B cell (primary cell): Measurements from ENCODE around the gene SLC25A6. TPM values are rescaled to one million over a fixed set of nuclear protein-coding genes. Genes with fewer than 3 reads are reported as not detected.

Experiments
- ATAC-seq: fragments of 200-7000 bp; cut with Tn5 transposase; one replicate; pipeline ENCODE4 v1.10.0; 2021; ENCODE audit warnings: low read depth, mild to moderate bottlenecking, moderate number of reproducible peaks, moderate library complexity
- CTCF ChIA-PET: fragments of 350-600 bp; sonication (Branson Sonifier 250); formaldehyde crosslinking; loops from one replicate; lab custom pipeline; 2021; ENCODE audit warnings: antibody characterized with exemption, inconsistent platforms; lab: Charles Lee
- POLR2A ChIA-PET: fragments of 350-600 bp; sonication (Branson Sonifier 250); formaldehyde crosslinking; loops from one replicate; lab custom pipeline; 2021; ENCODE audit warnings: antibody characterized with exemption; lab: Charles Lee
- DNase-seq: peaks from one replicate; pipeline ENCODE4 v3.0.0; 2013
- H2AFZ ChIP-seq: 2 replicates; pipeline ENCODE4 v1.6.1; 2012; ENCODE audit warnings: mild to moderate bottlenecking, low read depth, low read length; ENCODE audit not compliant: insufficient read depth, poor library complexity, severe bottlenecking
- H3K27ac ChIP-seq, 2 donors: 1 replicate in 1 of 2; 2 replicates in 1 of 2; pipeline ENCODE4 v1.5.1; 2012 to 2013; ENCODE audit warnings: low read length in 2 of 2, mild to moderate bottlenecking in 2 of 2, moderate library complexity in 1 of 2
- H3K27me3 ChIP-seq, 4 experiments: fragments of 200-600 bp in 1 of 4; sonication (generic) in 1 of 4; replicated peaks in 1 of 4; 1 replicate in 2 of 4; 2 replicates in 2 of 4; pipeline versions ENCODE4 v1.6.1 to v1.7.0; 2013 to 2016; ENCODE audit warnings: low read length in 3 of 4, mild to moderate bottlenecking in 2 of 4, mixed read lengths in 1 of 4, moderate library complexity in 1 of 4; ENCODE audit not compliant: insufficient read depth in 4 of 4, control insufficient read depth in 3 of 4; ENCODE audit errors: control extremely low read depth in 1 of 4
- H3K36me3 ChIP-seq, 2 experiments: replicated peaks in 1 of 2; 1 replicate in 1 of 2; 2 replicates in 1 of 2; pipeline versions ENCODE4 v1.6.1 to v1.7.1; 2013; ENCODE audit warnings: low read length in 1 of 2; ENCODE audit not compliant: insufficient read depth in 2 of 2, control insufficient read depth in 1 of 2; ENCODE audit errors: control extremely low read depth in 1 of 2, extremely low read depth in 1 of 2
- H3K4me1 ChIP-seq, 2 donors: fragments of 200-600 bp in 1 of 2; sonication (generic) in 1 of 2; 1 replicate in 1 of 2; 2 replicates in 1 of 2; pipeline versions ENCODE4 v1.5.1 to v1.6.1; 2013 to 2017; ENCODE audit warnings: low read length in 2 of 2; ENCODE audit not compliant: control insufficient read depth in 2 of 2, insufficient read depth in 2 of 2
- H3K4me2 ChIP-seq: replicated peaks from 2 replicates; pipeline ENCODE3; 2012; ENCODE audit warnings: mild to moderate bottlenecking, low read depth, low read length; ENCODE audit not compliant: poor library complexity, severe bottlenecking
- H3K4me3 ChIP-seq, 5 experiments: fragments of 200-600 bp in 1 of 5; sonication (generic) in 1 of 5; 1 replicate in 3 of 5; 2 replicates in 2 of 5; pipeline versions ENCODE4 v1.5.1 to v1.7.0; 2011 to 2016; ENCODE audit warnings: low read length in 4 of 5, mild to moderate bottlenecking in 4 of 5, low read depth in 2 of 5, control low read depth in 1 of 5, moderate library complexity in 1 of 5; ENCODE audit not compliant: insufficient read depth in 1 of 5; ENCODE audit errors: control extremely low read depth in 1 of 5, extremely low read depth in 1 of 5
- H3K79me2 ChIP-seq: fragments of 200-600 bp; sonication (generic); one replicate; pipeline ENCODE4 v1.6.0; 2016; ENCODE audit warnings: low read length; ENCODE audit not compliant: control insufficient read depth, insufficient read depth
- H3K9ac ChIP-seq: fragments of 200-600 bp; sonication (generic); 2 replicates; pipeline ENCODE4 v1.6.1; 2017; ENCODE audit warnings: mild to moderate bottlenecking, low read length, moderate library complexity
- H3K9me3 ChIP-seq, 3 donors: one replicate each; pipeline versions ENCODE4 v1.6.1 to v1.7.1; 2013; ENCODE audit warnings: low read length in 2 of 3; ENCODE audit not compliant: control insufficient read depth in 2 of 3, insufficient read depth in 1 of 3; ENCODE audit errors: control extremely low read depth in 1 of 3
- H4K20me1 ChIP-seq: 2 replicates; pipeline ENCODE4 v1.6.0; 2012; ENCODE audit warnings: mild to moderate bottlenecking, low read length; ENCODE audit not compliant: insufficient read depth, control insufficient read depth, poor library complexity, severe bottlenecking
- H3K27ac Mint-ChIP-seq: one replicate; pipeline ENCODE4 v1.8.0; 2021; ENCODE audit warnings: mixed read lengths
- H3K27me3 Mint-ChIP-seq: one replicate; pipeline ENCODE4 v1.8.0; 2021; ENCODE audit warnings: mixed read lengths
- H3K4me1 Mint-ChIP-seq: one replicate; pipeline ENCODE4 v1.8.0; 2021; ENCODE audit warnings: mixed read lengths
- H3K4me3 Mint-ChIP-seq: one replicate; pipeline ENCODE4 v1.8.0; 2021; ENCODE audit warnings: mixed read lengths
- H3K9me3 Mint-ChIP-seq: one replicate; pipeline ENCODE4 v1.8.0; 2022; ENCODE audit warnings: mixed read lengths; ENCODE audit not compliant: insufficient read depth
- EZH2 ChIP-seq: IDR thresholded peaks from 2 replicates; pipeline ENCODE4 v1.6.1; 2012; ENCODE audit warnings: borderline replicate concordance, low read depth, mild to moderate bottlenecking, moderate library complexity, low read length; ENCODE audit not compliant: insufficient read depth, poor library complexity, severe bottlenecking
- WGBS: methylation state at CpG from one replicate; pipeline ENCODE4 v1.1.5; 2013; ENCODE audit warnings: missing lambda C conversion rate; ENCODE audit not compliant: insufficient coverage; 5-methylcytosine and 5-hydroxymethylcytosine counted together
- intact Hi-C: fragments of 100-400 bp; cut with micrococcal nuclease; formaldehyde crosslinking; loops from one replicate; pipeline ENCODE4 v1.10.0; 2022
- polyA plus RNA-seq: library from polyadenylated mRNA; depleted of rRNA; stranded (reverse); fragments of >200 nt; gene quantifications from 2 replicates; pipeline ENCODE4 v1.2.3, GENCODE V29; 2012
- total RNA-seq, 2 donors: library from RNA; stranded (reverse); fragments of 120-200 nt in 1 of 2; gene quantifications; 1 replicate in 1 of 2; 2 replicates in 1 of 2; pipeline versions ENCODE4 v1.2.3 to v1.2.4, GENCODE V29; 2013 to 2022
- TF ChIP-seq, protein P1 (sequence below): fragments of 200-600 bp; IDR thresholded peaks from one replicate; pipeline ENCODE4 v1.8.0; 2022; ENCODE audit warnings: antibody characterized with exemption, mild to moderate bottlenecking

Gene SLC25A6
- total and polyA plus RNA-seq, 2 donors (not counting 1 experiment from before 2014, with no cell fraction given) = 343 to 642 TPM

DNA sequence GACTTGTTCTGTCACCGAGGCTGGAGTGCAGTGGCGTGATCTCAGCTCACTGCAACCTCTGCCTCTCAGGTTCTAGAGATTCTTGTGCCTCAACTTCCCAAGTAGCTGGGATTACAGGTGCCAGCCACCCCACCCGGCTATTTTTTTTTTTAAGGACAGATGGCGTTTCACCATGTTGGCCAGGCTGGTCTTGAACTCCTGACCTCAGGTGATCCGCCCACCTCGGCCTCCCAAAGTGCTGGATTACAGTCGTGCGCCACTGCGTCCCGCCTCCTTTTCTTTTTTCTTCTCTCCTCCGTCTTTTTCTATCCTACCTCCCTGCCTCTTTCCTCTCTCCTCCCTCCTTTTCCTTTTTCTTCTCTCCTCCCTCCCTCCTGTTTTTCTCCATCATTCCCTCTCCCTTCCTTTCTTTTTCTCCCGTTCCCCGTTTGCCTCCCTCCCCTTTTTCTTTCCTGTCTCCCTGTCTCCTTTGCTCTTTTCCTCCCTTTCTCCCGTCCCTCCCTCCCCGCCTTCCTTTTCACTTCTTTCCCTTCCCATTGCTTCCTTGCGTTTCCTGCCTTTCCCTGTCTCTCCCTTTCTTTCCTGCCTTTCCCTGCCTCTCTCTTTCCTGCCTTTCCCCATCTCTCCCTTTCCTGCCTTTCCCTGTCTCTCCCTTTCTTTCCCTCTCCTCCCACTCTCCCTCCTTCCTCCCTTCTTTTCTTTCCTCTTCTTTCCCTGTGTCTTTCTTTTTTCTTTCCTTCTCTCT lies 2.1 kb upstream of the SLC25A6 start:
- Histone ChIP-seq H3K4me1 (peaks cover 17 to 22% of the 10 kb centered on the region in 2 donors), H3K36me3 (peaks cover 0 to 28% of the 10 kb centered on the region in 2 experiments), H3K79me2 (peaks cover 65% of the 10 kb centered on the region), H3K9me3 (no peaks in the 10 kb centered on the region), H4K20me1 (peaks cover 68% of the 10 kb centered on the region), H2AFZ (no peak overlapping the region), H3K27me3 (no peaks in the 10 kb centered on the region), H3K27ac (no peak overlapping the region), H3K9ac (no peak overlapping the region), H3K4me3 (no peak overlapping the region), H3K4me2 (no peak overlapping the region)
- no peaks in the 10 kb centered on the region for H3K9me3 Mint-ChIP-seq
- H3K4me1 Mint-ChIP-seq = peaks cover 26% of the 10 kb centered on the region
- intact Hi-C loops = loop anchor here (10.0 kb wide), 1 partner anchor 1131 kb away; no protein-coding TSS in a partner anchor
- H3K27ac Mint-ChIP-seq = peak overlapping the region; percentile 83
- 90% methylated on average over 16 of the region's 16 CpGs for WGBS
- POLR2A ChIA-PET = no interaction called here
- CTCF ChIA-PET = no interaction called here
- ATAC-seq = no peak
- DNase-seq = no peak
- peak overlapping the region; percentile 83 for H3K4me3 Mint-ChIP-seq
- H3K27me3 Mint-ChIP-seq = no peaks in the 10 kb centered on the region
- TF ChIP-seq EZH2 = no peak
- TF ChIP-seq, protein P1, sequence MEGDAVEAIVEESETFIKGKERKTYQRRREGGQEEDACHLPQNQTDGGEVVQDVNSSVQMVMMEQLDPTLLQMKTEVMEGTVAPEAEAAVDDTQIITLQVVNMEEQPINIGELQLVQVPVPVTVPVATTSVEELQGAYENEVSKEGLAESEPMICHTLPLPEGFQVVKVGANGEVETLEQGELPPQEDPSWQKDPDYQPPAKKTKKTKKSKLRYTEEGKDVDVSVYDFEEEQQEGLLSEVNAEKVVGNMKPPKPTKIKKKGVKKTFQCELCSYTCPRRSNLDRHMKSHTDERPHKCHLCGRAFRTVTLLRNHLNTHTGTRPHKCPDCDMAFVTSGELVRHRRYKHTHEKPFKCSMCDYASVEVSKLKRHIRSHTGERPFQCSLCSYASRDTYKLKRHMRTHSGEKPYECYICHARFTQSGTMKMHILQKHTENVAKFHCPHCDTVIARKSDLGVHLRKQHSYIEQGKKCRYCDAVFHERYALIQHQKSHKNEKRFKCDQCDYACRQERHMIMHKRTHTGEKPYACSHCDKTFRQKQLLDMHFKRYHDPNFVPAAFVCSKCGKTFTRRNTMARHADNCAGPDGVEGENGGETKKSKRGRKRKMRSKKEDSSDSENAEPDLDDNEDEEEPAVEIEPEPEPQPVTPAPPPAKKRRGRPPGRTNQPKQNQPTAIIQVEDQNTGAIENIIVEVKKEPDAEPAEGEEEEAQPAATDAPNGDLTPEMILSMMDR = no peak

DNA sequence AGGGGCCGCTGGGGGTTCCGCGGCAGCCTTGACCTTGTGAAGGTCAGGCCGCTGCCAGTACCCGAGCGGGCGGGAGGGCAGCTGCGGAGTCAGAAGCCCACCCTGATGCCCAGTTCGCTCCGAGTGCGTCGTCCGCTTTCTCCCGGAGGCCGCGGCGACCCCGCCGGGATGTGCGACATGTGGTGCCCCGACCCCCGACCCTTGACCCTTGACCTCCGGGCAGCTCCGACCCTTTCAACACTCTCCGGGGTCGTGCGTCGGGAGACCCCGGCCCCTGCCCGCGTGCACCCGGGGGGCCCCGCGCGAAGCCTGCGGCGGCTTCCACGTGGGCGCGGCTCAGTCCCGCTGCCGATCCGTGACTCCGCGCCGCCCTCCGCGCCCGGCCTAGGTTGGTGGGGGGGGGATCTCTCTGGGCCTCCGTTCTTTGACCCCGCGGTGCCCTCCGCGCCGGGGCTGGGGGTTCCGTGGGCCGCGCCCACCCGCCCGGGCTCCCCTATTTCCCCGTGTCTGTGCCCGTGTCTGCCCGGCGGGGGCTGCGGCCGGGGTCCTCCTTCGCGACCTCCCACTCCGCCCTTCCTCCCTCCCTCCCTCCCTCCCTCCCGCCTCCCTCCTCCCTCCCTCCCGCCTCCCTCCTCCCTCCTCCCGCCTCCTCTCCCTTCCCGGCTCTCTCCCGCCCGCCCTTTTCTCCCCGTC lies 609 bp upstream of the SLC25A6 start:
- peaks cover 0 to 43% of the 10 kb centered on the region in 2 experiments for H3K36me3 ChIP-seq
- H3K27me3 Mint-ChIP-seq = no peaks in the 10 kb centered on the region
- peak overlapping the region; percentile 96 for H3K9ac ChIP-seq
- under 1% methylated on average over 63 of the region's 76 CpGs for WGBS
- H4K20me1 ChIP-seq = peaks cover 76% of the 10 kb centered on the region
- intact Hi-C loops = loop anchor here (1.0 to 10.0 kb wide), 3 partner anchors 61 to 1217 kb away; no protein-coding TSS in a partner anchor
- CTCF ChIA-PET = no interaction called here
- H3K4me2 ChIP-seq = peak overlapping the region; percentile 96
- no peak for TF ChIP-seq EZH2
- TF ChIP-seq, protein P1 = no peak
- DNase-seq (no peak), ATAC-seq (peak; percentile 14)
- no peaks in the 10 kb centered on the region for H3K27me3 ChIP-seq
- H3K27ac Mint-ChIP-seq = peak overlapping the region; percentile 96
- H3K4me1 ChIP-seq = peaks cover 17 to 22% of the 10 kb centered on the region in 2 donors
- H3K9me3 ChIP-seq = no peaks in the 10 kb centered on the region
- POLR2A ChIA-PET = no interaction called here
- H3K4me3 ChIP-seq = peak overlapping the region; percentile 34 to 100 (median 99)
- peaks cover 80% of the 10 kb centered on the region for H3K79me2 ChIP-seq
- H3K4me3 Mint-ChIP-seq = peak overlapping the region; percentile 92
- H3K27ac ChIP-seq = peak overlapping the region; percentile 96 to 98
- H3K9me3 Mint-ChIP-seq = no peaks in the 10 kb centered on the region
- peaks cover 38% of the 10 kb centered on the region for H3K4me1 Mint-ChIP-seq
- H2AFZ ChIP-seq = peak overlapping the region; percentile 91
